ENCODE data around the gene SLC38A10.

DNA sequence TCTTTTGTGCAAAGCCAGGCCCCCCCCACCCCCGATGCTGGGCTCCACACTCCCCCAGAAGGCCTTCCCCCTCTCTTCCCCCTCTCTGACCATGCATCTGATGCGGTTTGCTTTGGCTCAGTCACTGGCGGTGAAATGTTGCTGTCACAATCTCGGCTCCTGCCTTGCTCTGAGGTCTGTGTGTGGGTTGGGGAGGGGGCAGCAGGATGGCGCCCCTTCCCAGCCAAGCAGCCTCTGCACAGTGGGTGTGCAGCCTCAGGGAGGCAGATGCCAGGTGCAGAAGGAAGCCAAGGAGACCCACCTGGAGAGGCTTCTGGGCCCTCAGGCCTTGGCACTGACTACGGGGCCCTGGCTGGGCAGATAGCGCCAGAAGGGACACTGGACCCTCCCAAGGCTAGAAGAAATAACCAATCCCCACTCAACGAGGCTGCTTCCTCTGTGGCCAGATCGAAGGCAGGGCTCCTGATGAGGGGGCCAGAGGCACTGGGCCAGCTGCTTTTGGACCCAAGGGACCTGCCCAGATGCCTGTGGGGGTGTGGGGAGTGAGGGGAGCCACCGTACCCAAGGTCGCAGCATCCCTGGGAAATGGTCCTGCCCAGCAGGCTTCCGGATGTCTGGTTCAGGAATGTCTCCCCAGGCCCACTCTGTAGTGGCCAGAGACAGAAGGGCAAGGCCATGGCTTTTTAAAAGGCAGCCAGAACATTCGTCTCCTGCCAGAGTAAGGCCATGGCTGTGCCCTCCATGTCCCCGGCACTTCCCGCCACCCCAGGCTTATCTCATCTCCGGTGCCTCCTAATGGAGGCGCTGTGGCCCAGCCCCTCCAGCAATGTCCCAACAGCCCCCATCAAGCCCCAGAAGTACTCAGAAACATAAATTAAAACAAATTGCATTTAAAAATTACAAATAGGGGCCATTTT is 43.4 kb upstream of the SLC38A10 start:
- TF ChIP-seq, protein P1, sequence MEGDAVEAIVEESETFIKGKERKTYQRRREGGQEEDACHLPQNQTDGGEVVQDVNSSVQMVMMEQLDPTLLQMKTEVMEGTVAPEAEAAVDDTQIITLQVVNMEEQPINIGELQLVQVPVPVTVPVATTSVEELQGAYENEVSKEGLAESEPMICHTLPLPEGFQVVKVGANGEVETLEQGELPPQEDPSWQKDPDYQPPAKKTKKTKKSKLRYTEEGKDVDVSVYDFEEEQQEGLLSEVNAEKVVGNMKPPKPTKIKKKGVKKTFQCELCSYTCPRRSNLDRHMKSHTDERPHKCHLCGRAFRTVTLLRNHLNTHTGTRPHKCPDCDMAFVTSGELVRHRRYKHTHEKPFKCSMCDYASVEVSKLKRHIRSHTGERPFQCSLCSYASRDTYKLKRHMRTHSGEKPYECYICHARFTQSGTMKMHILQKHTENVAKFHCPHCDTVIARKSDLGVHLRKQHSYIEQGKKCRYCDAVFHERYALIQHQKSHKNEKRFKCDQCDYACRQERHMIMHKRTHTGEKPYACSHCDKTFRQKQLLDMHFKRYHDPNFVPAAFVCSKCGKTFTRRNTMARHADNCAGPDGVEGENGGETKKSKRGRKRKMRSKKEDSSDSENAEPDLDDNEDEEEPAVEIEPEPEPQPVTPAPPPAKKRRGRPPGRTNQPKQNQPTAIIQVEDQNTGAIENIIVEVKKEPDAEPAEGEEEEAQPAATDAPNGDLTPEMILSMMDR (IDR thresholded peaks at IDR 0.05; ENCODE audit: low read depth, low read length, poor library complexity, severe bottlenecking): no peak
- no peak for TF ChIP-seq EZH2phosphoT487 (IDR thresholded peaks at IDR 0.05; ENCODE audit: borderline replicate concordance, low read length)
